Stimulated activated CD8-positive, alpha-beta memory T cell treated with anti-CD3 and anti-CD28 coated beads, Interleukin-12 subunit alpha, Interleukin-12 subunit beta, amount 100 ng/mL, for 4 hours (primary cell): ENCODE measurements around the gene ACER1.
"Not testable (repeated sequence)": the region's sequence is repeated elsewhere in the genome, so short reads cannot be mapped to it uniquely, and the experiment has no call there.

Source experiments
- DNase-seq: peaks from one replicate; pipeline ENCODE4 v3.0.0-alpha.2; 2020; ENCODE audit warnings: low read depth

ACER1 gene

DNA sequence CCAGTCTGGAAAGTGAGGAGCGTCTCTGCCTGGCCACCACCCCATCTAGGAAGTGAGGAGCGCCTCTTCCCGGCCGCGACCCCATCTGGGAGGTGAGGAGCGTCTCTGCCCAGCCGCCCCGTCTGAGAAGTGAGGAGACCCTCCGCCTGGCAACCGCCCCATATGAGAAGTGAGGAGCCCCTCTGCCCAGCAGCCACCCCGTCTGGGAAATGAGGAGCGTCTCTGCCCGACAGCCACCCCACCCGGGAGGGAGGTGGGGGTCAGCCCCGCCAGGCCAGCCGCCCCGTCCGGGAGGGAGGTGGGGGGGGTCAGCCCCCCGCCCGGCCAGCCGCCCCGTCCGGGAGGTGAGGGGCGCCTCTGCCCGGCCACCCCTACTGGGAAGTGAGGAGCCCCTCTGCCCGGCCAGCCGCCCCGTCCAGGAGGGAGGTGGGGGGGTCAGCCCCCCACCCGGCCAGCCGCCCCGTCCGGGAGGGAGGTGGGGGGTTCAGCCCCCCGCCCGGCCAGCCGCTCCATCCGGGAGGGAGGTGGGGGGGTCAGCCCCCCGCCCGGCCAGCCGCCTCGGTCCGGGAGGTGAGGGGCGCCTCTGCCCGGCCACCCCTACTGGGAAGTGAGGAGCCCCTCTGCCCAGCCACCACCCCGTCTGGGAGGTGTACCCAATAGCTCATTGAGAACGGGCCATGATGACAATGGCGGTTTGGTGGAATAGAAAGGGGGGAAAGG lies 22.1 kb upstream of the ACER1 start:
- not testable (repeated sequence) for DNase-seq

DNA sequence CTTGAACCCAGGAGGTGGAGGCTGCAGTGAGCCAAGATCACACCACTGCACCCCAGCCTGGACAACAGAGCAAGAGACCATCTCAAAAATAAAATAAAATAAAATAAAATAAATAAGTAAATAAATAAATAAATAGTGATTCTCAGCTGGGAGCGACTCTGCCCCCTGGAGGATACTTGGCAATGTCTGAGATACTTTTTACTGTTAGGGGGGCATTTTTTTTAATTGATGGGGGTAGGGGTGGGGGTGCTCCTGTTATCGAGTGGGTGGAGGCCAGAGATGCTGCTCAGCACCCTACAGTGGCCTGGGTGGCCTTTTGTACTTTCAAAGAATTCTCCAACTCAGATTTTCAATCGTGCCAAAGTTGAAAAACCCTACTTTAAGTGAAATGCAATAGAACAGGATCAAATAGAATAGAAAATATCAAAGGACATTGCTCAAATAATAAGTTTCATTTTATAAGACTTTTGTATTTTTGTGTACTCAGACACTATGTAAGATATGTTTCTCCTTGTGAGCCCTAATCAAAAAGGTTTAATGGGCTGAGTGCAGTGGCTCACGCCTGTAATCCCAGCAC lies 20.8 kb upstream of the ACER1 start:
- DNase-seq = no peak

DNA sequence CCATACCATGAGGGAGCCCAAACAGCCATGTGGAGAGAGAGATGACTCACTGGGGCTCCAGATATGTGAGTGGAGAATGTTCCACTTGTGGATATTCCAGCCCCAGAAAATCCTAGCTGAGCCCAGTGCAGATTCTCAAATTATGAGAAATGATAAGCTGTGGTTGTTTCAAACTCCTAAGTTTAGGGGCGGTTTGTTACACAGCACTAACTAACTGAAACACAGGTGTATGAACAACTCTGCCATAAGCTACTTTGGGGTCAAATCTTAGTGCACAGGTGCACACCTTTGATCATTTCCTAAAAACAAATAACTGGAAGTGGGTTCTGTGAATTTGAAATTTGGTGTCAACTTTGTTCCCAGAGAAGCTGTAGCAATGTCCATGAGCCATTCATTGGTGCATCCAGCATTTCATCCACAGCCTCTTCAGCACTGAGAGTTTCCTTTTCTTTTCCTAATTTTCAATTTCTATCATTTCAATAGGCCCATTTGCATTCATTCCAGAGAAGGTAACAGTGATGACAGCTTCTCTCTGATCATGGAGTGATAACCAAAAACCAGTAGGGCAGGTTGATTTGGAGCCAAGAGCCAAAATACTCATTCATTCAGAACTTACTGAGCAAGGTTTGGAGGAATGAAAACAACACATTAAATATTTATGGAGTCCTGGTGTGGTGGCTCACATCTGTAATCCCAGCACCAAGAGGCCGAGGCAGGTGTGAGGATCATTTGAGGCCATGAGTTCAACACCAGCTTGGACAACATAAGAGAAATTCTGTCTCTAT lies 19.2 kb upstream of the ACER1 start:
- DNase-seq = no peak

DNA sequence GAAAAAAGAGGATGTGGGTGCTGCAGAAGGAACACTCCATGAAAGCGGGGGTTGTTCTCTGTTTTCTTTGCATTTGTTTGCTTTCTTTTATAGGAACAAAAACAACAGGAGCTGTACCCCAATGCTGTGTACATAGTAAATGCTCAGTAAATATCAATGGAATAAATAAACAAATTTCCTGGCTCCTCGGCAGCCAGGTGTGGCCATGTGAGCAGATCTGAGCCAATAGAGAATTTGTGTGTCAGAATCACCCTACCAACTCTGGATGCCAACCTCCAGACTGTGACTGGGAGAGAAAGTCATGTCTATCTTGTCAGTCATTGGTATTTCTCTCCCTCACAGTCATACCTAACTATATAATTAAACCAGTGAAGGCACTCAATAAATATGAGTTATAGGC lies 17.3 kb upstream of the ACER1 start:
- DNase-seq = no peak

DNA sequence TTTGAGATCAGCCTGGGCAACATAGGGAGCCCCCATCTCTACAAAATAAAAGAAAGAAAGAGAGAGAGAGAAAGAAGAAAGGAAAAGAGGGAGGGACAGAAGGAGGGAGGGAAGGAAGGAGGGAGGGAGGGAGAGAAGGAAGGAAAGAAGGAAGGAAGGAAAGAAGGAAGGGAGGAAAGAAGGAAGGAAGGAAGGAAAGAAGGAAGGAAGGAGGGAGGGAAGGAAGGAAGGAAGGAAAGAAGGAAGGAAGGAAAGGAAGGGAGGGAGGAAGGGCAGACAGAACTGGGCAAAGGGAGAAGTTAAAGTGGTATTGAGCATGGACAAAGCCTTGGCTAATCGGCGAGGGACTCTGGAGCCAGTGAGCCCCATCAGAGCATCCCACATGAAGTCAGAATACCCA lies 15.9 kb upstream of the ACER1 start:
- DNase-seq = not testable (repeated sequence)

DNA sequence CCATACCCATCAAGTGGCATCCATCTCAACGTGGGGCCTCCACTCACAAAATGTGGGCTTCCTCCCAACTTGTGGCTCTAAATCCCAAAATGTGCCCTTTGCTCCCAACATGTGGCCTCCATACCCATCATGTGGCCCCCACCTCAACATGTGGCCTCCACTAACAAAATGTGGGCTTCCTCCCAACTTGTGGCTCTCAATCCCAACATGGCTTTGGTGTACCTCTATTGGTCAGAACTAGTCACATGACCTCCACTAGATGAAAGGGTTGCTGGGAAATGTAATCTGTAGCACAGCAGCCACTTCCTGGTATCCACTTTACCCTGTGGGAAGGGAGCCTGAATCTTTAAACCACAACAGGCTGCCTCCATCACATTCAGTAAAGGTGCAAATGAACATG lies 10.1 kb upstream of the ACER1 start:
- DNase-seq = no peak

DNA sequence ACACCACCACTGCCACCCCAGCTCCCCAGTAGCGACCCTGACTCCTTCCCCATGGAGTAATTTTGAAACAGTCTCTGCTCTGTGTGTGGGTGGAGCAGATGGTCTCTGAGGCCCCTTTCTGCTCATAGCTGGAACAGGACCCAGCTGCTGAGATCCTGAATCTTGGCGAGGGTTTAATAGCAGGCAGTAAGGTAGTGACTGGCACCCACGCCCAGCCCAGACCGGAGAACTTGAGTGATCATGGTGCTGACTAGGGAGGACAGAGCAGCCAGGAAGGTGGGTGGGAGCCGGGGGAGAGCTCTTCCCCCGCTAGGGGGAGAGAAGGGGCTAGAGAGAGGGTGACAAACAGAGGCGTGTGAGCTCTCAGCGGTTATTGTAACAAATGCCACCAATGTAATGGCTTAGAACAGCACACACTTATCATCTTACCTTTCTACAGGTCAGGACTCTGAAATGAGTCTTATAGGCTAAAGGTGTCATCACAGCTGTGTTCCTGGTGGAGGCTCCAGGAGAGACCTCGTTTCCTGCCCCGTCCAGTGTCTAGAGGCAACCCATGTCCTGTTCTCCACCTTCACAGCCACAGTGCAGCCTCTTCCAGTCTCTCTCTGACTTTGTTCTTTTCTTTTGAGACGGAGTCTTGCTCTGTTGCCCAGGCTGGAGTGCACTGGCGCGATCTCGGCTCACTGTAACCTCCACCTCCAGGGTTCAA lies 7.2 kb upstream of the ACER1 start:
- DNase-seq = no peak

DNA sequence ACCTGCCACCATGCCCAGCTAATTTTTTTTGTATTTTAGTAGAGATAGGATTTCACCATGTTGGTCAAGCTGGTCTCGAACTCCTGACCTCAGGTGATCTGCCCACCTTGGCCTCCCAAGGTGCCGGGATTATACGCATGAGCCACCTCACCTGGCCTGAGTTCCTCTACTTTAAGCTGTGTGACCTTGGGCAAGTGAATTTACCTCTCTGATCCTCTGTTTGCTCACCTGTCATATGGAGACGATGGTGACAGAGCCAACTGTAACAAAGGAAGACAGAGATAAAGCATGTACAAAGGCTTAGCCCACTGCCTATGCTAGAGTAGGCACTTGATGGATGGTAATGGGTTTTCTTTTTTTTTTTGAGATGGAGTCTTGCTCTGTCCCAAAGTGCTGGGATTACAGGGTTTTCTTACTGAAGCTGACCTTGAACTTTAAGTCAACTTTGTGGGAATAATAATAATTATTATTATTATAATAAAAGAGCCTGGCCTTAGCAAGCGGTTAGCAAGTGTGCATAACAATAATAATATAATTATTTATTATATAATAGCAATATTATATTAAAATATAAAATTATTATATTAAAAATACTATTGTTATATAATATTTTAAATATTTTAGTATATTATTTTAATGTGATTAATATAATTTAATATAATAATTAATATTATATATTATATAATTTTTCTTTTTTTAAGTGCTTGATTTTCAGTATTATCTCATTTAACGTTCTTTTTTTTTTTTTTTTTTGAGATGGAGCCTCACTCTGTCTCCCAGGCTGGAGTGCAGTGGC lies 1.3 kb upstream of the ACER1 start:
- no peak for DNase-seq

DNA sequence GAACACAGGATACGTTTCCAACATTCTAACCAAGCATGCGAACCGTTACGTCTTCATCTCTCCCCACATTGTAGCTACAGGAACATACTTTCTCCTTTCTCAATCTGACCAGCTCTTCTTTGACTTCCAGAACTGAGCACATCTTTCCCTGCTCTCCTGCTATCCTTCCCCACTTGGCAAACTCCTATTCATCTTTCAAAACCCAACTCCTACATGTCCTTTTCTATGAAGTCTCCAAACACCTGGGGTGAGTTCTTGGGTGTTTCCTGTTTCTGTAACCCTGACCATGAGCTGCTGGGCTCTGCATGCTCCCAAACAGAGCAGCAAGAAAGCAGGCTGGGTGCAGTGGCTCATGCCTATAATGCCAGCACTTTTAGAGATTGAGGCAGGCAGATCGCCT lies 6.6 kb downstream of the ACER1 start:
- no peak for DNase-seq

DNA sequence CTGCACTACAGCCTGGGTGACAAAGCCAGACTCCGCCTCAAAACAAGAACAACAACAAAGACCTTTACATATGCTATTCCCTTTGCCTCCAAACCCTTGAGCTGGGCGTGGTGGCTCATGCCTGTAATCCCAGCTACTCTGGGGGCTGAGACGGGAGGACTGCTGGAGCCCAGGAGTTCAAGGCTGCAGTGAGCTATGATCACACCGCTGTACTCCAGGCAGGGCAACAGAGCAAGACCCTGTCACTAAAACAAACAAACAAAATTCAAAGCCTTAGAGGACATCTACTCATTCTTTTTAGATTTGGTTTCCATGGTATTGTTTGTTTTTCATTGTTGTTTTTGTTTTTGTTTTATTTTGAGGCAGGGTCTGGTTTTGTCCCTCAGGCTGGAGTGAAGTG lies 7.8 kb downstream of the ACER1 start:
- no peak for DNase-seq

DNA sequence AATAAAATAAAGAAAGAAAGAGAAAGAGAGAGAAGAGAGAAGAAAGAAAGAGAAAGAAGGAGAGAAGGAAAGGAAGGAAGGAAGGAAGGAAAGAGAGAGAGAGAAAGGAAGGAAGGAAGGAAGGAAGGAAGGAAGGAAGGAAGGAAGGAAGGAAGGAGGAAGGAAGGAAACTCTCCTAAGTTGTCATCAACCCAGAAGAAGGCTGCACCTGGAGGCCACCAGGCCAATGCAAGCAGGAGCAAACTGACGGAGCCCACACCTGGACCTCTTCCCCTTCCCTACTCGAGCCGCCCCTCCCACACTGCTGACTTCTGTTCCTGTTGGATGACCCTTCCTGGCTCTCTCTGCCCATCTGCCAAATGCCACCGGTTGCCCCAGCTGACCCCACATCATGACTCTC lies 8.7 kb downstream of the ACER1 start:
- DNase-seq = no peak

DNA sequence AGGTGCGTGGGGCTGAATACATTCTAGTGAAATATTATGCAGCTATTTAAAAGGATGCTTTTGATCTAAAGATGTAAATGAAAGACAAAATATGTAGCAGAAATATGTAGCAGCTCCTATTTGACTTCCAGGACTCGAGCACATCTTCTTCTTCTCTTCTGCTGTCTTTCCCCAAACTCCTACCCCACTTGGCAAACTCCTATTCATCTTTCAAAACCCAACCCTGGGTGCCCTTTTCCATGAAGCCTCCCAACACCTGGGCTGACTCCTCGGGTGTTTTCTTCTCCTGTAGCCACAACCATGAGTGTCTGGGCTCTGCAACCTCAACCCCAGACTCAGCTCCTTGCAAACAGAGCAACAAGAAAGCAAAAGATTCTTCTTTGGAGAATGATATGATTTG lies 11.1 kb downstream of the ACER1 start:
- DNase-seq = no peak

DNA sequence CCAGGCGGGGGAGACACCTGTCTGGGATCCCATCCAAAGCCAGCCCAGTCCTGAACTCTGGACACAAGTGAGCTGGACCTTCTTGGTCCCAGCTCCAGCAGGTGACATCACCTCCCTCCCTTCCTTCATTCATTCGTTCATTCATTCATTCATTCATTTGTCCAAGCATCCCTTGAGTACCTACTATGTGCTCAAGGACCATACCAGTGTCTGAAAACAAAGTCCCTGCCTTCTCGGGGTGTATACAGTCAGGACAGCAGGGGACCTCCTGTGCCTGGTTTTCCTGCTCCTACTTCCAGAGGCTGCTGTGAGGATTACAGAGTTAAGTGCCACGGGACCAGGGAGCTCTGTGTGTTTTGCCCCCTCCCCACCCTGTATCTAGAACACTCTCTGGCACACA lies 14.0 kb downstream of the ACER1 start:
- no peak for DNase-seq

DNA sequence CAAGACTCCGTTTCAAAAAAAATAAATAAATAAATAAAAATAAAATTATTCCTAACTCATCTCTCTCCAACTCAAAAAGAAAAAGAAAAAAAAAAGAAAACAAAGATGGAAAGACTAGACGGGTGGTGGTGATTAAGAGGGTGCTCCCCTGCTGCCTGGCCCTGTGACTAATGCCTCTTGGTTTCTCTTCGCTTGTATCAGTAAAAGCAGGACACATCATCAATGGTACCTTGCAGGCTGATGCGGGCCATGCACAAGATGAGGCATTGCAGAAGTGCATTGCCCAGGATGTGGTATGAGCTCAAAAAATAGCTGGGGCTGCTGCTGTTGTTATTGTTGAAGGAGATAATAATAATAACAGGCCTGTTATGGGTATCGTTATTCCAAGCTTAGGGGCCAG lies 14.6 kb downstream of the ACER1 start:
- DNase-seq = no peak

DNA sequence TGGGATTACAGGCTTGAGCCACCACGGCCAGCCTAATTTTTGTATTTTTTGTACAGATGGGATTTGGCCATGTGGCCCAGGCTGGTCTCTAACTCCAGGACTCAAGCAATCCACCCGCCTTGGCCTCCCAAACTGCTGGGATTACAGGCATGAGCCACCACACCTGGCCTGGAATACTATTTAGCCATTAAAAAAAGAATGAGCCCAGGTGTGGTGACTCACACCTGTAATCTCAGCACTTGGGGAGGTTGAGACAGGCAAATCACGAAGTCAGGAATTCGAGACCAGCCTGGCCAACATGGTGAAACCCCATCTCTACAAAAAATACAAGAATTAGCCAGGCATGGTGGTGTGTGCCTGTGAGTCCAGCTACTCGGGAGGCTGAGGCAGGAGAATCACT lies 17.8 kb downstream of the ACER1 start:
- not testable (repeated sequence) for DNase-seq

DNA sequence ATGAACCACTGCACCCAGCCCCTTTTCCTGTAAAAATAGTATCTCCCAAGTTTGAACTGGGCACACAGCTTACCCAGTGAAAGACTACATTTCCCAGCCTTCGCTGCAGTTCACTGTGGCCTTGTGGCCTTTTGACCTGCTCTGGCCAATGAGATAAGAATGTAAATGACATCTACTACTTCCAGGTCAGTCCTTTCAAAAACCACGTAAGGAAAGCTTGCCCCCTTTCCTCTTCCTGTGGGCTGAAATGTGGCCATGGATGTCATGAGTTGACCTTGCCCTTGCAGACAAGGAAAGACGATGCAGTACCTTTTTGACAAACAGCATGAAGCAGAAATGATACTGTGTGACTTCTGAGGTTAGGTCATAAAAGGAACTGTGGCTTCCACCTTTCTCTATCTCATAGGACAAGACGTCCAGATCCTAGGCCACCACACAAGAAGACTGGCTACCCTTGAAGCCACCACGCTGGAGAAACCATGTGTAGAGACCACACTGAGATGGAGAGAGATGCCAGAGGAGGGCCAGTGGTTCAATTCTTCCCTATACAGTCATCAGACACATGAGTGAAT lies 19.9 kb downstream of the ACER1 start:
- DNase-seq = no peak

DNA sequence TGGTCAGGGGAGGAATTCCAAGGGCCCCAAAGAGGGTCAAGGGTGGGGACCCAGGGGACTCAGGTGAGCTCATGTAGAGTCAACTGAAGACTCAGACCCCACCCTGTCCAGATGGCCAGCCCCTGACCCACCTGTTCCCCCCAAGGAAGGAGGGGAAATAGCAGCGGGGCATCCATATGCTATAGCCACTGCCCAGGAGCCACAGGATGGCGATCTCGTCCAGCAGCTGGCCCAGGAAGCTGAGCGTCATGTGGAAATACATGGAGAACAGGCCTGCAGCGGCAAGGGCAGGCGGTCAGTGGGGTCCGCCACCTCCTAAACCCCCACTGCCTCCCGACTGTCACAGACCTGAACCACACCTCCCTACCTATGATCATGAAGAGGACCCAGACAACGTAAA lies 21.4 kb downstream of the ACER1 start:
- DNase-seq = no peak

DNA sequence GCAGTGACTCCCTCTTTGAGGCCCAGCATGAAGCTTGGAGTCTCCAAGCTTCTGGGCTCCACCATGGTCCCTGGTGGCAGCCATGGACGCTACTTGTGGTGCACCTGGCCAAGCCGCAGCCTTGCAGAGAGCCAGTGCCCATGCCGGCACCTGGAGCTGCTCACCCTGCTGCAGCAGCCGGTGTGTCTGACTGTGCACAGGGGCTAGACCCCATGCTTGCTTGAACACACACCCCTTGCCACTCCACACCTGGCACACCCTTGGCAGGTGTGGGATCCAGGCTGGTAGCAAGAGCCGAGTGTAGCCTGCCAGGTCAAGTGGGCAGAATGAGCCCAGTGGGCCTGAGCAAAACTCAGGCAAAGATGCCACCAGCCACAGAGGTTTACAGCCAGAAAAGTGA lies 35.0 kb downstream of the ACER1 start:
- no peak for DNase-seq

DNA sequence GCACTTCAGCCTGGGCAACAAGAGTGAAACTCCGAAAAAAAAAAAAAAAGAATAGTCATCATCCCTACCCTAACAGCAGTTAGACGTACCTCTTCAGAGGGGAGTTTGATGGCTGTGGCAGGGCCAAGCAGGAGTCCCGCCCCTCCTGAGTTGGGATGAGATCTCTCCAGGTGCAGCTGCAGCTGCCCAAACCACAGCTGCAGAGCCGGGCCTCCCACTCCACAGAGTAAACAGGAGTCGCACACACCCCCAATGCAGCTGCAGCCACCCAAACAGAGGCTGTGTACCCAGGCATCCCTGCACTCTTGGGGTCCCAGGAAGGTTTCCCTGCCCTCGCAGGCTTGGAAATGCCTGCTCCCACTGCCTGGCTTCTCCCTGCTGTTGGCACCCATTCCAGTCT lies 36.2 kb downstream of the ACER1 start:
- DNase-seq = no peak

DNA sequence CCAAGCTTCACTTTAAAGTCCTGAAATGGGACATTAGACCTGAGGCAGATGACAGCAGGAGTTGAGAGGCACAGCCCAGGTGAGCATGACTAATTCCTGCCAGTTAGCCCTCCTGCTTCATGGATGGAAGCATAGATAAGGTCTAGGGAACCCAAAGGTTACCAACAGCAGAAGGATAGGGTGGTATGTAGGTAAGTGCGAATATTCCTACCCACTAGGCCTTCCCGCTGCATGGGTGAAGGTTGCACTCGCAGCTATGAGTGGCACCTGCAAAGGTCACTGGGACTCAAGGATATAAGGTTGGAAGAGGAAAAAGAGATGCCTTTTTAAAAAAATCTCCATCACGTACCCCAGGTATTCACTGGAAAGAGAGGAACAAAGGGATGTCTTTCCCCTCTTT lies 41.4 kb downstream of the ACER1 start:
- DNase-seq = no peak

DNA sequence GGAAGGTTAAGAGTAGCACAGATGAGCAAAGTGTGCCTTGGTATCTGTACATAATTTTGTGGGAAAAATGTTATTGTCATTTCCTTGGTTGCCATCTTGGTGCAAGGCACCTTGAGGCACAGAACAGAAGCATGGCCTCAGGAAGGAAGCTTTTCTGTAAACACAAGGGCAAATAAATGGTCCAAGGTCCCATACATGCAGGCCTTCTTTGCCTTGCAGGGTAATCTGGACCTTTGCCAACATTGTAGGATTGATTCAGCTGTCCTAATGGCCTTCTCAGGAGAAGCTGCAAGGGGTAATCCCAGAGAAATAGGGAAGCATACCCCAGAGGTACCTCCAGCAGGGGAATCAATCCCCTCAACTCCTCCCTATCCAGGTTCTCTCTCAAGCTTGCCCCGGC lies 44.7 kb downstream of the ACER1 start:
- no peak for DNase-seq
